HG03108 (cell line): ENCODE measurements around the gene TEDC2.

Experiments
- ATAC-seq: cut with Tn5 transposase; IDR thresholded peaks from one replicate; pipeline ENCODE4 v1.9.1; 2021; ENCODE audit warnings: moderate library complexity; ENCODE audit not compliant: unreplicated experiment

Gene TEDC2

DNA sequence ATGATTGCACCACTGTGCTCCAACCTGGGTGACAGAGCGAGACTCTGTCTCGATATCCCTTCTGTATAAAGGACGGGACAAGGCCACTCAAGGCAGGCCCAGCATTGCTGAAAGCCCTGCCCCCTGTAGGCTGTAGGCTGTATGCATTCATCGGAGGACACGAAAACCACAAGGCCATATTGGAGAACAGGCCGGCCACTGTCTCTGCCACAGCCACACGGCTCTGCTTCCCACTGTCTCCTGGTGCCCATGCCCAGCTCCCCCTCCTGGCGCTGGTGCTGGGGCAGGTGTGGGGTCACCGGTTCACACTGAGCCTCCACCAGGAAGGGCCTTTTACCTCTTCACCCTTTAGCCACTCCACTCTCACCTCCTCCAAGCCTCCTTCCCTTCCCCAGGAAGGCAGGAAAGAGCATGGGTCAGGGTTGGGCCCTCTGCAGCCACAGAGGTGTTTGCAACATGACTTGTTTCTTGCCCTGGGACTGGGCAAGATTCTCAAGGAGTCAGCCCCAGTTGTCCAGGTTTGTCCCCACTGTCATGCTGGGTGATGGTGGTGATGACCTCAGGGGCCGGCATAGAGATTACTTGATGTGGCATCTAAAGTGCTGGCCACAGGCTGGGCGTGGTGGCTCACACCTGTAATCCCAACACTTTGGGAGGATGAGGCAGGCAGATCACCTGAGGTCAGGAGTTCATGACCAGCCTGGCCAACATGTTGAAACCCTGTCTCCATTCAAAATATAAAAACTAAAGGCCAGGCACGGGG, 5.9 kb downstream of the TEDC2 start:
- ATAC-seq = no peak

DNA sequence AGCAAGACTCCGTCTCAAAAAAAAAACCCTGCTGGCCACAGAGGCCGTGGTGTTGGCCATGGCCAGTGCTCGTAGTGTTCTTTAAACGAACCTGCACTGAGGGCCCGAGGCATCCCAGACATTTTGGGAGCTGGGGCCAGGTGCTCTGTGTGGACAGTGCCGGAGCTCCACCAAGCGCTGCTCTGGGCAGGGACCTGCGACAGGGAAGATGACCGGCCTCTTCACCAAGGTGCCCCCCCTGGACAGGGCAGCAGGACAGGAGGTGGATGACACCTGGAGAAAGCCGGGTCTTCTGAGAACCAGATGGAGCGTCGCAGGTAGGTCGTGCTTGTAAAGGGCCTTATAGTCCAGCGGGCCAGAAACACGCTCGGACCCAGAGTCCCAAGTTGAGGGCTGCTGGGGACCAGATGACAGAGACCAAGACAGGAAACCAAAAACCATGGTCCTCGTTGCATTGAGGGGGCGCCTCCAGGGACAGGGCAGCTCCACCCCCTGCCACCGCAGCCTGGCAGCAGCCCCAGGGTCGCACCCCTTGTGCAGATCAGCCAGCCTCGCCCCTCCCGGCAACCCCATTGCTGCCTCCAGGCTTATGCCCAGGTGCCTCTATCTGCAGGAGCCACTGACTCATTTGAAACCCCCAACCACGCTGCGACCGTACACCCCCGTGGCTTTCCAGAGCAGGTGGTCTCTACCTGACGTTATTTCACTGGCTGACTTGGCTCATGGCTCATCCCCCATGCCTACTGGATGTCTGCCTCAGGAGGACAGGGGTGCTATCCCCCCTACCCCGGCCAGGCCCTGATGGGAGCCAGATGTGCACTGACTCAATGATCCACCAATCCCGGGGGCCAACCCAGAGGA, 7.0 kb downstream of the TEDC2 start:
- ATAC-seq = no peak

DNA sequence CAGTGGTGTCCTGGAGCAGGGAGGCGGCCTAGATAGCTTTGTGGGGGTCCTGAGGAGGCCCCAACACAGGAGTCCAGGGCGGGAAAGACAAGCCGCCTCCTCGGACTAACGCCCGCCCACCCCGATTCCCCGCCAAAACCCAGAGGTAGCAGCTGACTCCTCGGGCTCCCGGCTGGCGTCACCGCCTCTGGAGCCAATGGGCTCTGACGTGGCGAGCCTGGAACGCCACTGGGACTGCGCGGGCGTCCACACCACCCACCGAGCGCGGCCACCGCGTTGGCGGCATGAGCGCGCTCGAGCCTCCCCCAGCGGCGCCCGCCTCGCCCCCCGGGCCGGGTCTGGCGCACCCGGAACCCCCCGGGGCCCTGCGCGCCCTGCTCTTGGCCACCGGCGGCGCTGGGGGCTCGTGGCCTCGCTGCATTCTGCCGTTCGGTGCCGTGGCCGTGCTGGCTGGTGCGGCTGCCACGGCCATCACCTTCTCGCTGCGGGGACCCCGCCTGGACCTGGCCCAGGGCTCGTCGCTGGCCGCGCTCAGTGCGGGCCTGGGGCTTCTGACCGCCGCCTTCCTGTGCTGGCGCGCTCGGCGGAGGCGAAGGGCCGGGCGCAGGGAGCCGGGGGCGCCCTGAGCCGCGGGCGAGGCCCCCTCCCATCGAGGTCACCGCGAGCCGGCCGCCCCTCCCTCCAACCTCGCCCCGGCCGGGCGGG, 7.8 kb downstream of the TEDC2 start:
- no peak for ATAC-seq

DNA sequence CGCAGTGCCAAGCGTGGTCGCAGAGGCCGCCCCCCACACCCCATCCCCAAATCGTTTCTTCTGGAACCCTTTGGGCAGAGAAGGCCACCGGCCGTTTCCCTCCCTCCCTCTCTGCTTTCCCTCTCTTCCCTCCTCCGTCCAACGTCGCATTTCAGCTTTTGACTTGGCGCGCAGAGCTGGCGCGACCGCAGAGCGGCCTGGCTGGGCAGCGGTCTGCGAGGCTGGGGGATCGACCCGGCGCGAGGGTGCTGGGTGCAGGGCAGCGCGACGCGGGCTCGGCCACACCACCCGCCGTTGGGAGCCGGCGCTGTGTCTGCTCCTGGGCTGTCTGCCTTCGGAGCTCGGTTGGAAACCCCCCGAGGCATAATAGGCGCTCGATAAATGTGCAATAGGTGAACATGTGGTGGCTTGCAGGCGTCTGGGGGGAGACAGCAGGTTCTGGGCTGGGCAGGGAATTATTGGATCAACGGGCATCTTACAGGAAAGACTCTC, 8.4 kb downstream of the TEDC2 start:
- no peak for ATAC-seq

DNA sequence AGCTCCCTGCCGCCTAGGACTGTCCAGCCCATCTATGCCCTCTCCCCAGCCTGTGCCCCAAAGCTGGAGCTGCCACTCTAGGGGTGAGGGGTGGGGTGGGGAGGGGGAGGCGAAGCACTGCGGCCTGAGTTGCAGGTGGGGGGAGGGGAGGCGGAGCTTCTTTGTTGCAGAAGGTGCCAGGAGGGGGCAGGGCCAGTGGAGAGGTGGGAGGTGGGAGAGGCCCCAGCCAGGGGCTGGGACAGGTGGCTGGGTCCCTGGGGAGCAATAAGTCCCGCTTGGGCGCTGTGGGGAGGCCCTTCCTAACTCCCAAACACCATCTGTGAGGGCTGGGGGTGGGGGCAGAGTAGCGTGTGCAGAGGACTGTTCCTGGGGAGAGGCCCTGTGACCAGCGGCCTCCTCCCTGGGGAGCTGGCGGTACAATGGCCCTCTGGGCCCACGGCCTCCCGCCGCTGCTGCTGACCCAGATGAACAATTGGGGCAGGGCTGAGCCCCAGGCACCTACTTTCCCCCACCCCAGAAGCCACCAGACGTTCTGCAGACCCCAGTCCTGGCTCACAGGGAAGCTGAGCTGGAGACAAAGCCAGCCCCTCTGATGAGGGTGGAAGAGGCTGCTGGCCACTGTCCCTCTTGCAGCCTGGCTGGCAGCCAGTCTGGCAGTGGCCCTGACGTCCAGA, 9.0 kb downstream of the TEDC2 start:
- peak; percentile 40 for ATAC-seq

DNA sequence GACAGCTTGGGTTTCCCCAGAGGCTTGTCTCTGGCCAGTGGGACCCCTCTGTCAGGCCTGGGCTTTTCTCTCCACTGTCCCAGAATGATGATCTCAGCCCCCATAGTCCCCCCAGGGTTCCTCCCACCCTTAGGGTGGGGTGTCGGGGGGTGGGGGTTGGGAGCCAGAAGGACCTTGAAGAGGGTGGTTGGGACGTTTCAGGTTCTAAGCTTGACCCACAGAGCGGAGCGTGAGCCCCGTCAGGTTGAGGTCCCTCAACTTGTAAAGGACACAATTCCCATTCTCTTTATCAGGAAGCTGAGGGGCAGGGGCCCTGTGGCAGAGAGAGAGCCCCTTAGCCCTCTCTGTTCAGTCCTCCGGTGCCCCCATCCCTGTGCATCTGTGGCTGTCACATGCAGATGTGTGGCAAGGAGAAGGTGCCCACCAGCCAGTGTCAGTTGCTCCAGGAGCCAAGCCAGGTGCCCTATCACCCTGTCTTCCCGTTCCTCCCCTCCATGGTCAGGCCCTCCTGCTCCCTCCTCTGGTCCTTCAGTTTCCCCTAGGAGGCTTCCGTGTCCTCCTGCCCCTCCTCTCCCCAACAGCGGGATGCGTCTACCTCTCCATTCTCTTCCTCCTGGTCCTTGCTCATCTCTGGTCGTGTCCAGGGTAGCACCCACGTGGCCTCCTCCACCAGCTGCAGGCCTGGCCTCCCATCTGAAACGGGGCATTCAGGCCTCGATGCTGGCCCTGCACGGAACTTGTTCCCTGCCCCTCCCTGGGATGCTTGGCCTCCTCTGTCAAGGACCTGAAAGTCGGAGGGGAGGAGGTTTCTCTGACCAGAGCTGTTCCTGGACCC, 9.7 kb downstream of the TEDC2 start:
- no peak for ATAC-seq

DNA sequence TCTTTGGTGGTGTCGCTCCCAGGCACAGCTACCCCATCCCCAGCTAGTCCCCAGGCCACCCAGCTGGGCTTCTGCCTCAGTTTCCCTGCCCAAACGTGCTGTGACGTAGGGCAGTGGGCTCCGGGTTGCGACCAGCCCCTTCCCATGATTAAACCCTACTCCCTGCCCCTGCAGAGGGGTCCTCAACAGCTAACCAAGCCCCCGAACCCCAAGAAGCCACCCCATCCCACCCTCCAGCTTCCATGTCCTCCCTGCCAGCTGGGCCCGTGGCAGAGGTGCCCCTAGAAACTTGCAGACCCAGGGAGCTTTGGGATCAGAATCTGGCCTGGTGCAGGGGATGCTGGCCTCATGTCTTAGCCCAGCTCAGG, 10.3 kb downstream of the TEDC2 start:
- ATAC-seq = no peak

DNA sequence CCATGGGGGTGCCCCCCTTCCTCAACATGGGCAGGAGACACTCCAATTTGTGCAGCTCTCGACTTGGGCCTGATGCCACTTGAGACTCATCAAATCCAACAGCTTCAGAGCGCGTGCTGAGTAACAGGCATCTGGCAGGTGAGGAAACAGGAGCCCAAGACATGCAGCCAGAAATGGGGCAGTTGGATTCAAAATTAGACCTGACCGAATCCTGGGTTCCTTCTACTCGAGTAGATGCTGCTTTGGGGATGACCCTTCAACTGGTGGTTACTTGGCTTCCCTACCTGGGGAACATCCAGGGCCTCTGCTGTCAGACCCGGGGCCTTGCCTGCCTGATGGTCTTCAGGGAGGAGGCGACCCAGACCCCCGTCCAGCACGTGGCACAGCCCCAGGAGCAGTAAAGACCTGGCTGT, 10.7 kb downstream of the TEDC2 start:
- ATAC-seq = no peak

DNA sequence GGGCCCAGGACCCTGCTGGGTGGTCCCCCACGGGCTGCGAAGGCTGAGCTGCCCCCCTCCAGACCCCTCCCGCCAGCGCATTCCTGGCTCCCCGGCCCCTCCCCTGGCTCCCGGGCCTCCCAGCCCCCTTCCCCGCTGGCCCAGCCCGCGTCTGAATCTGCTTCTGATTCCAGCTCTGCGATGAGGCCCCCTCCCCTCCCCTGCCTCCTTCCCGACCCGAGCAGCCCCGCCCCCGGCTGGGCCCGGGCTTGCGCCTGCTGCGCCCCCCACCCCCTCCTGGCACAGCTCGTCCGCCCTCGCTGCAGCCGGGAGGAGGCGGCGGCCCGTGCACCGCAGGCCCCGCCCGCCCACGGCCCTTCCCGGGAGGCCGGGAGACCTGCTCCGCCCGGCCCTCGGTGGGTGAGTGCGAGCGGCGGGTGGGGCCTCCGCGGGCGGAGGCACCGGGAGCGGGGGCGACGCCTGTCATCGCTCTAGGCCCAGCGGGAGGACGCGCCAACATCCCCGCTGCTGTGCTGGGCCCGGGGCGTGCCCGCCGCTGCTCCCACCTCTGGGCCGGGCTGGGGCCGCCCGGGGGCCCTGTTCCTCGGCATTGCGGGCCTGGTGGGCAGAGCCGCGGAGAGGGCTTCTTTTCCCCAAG, 11.2 kb downstream of the TEDC2 start, which contains the start of gene NTN3:
Gene NTN3, plus strand, starts transcription at position 282 of the 637 bp plus-strand sequence. CDS start 405 bp downstream, outside the sequence.
- no peak for ATAC-seq

DNA sequence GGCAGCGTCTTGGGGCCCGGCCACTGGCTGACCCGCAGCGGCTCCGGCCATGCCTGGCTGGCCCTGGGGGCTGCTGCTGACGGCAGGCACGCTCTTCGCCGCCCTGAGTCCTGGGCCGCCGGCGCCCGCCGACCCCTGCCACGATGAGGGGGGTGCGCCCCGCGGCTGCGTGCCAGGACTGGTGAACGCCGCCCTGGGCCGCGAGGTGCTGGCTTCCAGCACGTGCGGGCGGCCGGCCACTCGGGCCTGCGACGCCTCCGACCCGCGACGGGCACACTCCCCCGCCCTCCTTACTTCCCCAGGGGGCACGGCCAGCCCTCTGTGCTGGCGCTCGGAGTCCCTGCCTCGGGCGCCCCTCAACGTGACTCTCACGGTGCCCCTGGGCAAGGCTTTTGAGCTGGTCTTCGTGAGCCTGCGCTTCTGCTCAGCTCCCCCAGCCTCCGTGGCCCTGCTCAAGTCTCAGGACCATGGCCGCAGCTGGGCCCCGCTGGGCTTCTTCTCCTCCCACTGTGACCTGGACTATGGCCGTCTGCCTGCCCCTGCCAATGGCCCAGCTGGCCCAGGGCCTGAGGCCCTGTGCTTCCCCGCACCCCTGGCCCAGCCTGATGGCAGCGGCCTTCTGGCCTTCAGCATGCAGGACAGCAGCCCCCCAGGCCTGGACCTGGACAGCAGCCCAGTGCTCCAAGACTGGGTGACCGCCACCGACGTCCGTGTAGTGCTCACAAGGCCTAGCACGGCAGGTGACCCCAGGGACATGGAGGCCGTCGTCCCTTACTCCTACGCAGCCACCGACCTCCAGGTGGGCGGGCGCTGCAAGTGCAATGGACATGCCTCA, 12.0 kb downstream of the TEDC2 start:
- no peak for ATAC-seq

DNA sequence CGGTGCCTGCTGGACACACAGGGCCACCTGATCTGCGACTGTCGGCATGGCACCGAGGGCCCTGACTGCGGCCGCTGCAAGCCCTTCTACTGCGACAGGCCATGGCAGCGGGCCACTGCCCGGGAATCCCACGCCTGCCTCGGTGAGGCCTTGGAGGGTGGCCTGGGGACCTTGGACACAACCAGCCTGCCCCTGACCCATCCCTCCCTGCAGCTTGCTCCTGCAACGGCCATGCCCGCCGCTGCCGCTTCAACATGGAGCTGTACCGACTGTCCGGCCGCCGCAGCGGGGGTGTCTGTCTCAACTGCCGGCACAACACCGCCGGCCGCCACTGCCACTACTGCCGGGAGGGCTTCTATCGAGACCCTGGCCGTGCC, 12.6 kb downstream of the TEDC2 start:
- ATAC-seq = no peak

DNA sequence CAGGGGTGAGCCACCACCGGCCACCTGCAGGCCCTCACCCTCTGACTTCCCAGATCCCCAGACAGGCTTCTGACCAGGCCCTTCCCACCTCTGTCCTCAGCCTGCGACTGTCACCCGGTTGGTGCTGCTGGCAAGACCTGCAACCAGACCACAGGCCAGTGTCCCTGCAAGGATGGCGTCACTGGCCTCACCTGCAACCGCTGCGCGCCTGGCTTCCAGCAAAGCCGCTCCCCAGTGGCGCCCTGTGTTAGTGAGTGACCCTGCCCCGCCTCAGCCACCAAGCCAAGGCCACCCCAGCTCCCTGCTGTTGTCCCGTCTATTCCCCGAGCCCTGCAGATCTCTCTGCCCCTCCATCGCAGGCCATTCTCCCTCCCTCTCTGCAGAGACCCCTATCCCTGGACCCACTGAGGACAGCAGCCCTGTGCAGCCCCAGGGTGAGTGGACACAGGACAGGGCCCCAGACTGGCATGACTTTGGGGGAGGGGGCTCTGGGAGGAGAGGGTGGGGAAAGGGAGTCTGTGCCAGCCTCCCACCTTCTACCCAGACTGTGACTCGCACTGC, 13.1 kb downstream of the TEDC2 start:
- no peak for ATAC-seq

DNA sequence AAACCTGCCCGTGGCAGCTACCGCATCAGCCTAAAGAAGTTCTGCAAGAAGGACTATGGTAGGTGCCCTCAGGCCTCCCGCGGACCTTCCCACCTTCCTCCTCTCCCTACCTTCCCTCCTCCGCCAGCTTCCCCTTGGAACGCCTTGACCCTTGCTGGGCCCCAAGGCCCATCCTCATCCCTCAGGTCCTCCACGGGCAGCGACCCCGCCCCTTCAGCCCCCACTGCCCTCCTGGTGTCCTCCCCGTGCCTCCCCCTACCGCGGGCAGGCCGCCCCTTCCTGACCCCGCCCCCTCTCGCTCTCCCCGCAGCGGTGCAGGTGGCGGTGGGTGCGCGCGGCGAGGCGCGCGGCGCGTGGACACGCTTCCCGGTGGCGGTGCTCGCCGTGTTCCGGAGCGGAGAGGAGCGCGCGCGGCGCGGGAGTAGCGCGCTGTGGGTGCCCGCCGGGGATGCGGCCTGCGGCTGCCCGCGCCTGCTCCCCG, 13.6 kb downstream of the TEDC2 start:
- no peak for ATAC-seq

DNA sequence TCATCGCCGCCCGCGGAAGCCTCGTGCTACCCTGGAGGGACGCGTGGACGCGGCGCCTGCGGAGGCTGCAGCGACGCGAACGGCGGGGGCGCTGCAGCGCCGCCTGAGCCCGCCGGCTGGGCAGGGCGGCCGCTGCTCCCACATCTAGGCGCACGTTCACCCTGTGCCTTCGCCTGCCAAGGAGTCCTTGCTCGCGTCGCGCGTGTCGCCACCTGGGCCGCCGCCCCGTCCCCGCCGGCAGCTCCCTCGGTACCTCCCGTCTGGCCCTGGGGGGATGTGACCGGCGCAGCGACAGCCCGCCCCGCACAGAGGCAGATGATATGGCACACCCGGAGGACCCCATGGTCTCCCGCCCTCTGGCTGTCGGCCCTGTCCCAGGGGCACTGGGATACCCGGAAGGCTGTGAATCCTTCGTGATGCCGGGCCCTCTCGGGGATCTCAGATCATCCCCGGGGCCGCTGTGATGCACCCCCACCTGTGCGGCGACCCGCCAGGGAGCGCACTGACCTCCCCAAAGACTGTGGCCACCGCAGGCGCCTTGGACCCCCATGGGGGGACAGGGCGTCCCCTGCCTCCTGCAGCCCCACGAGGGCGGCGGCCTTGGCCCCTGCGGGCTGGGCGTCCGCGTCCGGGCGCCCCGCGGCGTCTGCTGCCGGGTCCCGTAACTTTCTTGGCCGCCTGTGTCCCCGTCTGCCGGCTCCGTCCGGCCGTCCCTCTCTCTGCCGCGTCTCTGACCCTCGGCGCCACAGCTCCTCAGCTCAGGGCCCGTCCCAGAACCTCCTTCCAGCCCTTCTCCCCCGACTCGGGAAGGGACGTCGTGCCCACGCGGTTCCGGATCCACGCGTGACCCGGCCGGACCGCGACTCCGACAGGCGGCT, 14.3 kb downstream of the TEDC2 start:
- no peak for ATAC-seq

DNA sequence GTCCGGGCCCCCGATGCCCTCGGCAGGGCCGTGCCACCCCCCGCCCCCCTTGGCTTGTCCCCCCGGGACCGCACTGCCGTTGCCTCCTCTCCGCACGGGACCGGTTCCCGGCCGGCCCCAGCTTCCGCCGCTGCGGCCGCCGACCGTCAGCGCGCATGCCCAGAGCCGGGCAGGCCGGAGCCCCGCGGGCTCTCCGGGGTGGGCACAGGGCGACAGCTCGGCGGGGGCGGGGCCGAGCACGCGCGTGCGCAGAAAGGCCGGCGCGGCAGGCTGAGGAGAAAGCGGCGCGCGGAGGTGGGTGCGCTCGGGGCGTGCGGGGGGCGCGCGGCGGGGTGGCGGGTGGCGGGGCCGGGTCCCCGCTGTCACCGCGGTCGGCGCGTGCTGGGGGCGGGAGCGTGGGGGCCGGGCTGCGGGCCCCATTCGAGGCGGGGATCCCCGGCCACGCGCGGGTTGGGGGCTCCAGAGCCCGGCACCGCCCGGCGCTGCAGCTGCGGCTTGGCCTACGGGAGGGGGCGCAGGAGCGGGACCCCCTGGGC, 15.0 kb downstream of the TEDC2 start, which contains the start of gene TBC1D24:
Gene TBC1D24, plus strand, starts transcription at position 251 of the 536 bp plus-strand sequence. CDS start 21,022 bp downstream, outside the sequence.
- peak; percentile 44 for ATAC-seq

DNA sequence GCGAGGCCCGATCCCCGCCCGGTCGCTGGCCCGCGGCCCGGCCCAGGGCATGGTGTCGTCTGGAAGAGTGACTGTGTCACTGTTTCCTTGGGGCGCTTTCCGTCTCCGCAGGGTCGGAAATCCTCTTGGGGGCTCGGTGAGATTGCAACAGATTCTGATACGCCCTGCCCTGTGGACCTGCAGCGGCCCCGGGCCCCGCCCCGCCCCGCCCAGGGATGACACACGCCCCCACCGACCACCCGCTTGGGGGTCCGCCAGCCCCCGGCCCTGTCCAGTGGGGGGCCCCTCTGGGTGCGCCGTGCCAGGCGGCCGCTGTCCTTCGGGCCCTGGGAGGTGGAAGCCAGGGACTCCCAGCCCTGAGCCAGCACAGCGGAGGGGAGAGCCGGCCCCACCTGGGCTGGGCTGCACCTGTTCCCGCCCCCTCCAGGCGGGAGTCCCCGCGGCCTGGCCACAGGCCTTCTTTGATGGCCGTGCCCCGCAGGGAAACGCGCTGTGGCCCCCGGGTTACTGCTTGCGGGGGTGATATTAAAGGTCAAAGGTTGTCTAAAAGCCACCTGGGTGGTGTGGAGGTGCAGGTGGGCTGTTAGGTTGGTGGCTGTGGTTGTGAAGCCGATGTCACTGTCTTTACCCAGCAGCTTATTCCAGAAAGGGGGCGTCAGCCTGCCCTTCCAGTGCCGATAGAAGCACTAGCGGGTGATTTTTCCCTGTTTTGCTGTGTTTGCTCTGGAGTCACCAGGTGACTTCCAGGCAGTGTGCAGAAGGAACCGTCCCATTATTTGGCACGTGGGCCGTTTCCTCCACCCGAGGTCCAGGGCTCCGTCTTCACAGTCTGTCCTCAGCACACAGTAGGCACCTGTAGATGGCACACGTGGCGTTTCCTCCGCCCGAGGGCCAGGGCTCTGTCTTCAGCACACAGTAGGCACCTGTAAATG, 15.8 kb downstream of the TEDC2 start:
- ATAC-seq = peak; percentile 4
